Trophoblast cell (in vitro differentiated cells and primary cell): ENCODE results near the gene KCNAB1.

Experiments
- DNase-seq, 2 donors: peaks; one replicate each; pipeline ENCODE4 v3.0.0-alpha.2; 2016
- H2AFZ ChIP-seq: 2 replicates; pipeline ENCODE4 v1.6.1; 2013; ENCODE audit warnings: low read length, moderate library complexity, mild to moderate bottlenecking; ENCODE audit not compliant: insufficient read depth, poor library complexity
- H2AK5ac ChIP-seq: 2 replicates; pipeline ENCODE4 v1.6.1; 2013; ENCODE audit warnings: mild to moderate bottlenecking, low read length
- H2BK120ac ChIP-seq: 2 replicates; pipeline ENCODE4 v1.6.1; 2013; ENCODE audit warnings: low read length, mild to moderate bottlenecking, moderate library complexity; ENCODE audit not compliant: insufficient read depth, poor library complexity
- H2BK12ac ChIP-seq: 2 replicates; pipeline ENCODE4 v1.6.1; 2013; ENCODE audit warnings: mild to moderate bottlenecking, low read length, moderate library complexity
- H2BK5ac ChIP-seq: 2 replicates; pipeline ENCODE4 v1.6.1; 2013; ENCODE audit warnings: low read length, low read depth, moderate library complexity, mild to moderate bottlenecking; ENCODE audit not compliant: poor library complexity
- H3K14ac ChIP-seq: 2 replicates; pipeline ENCODE4 v1.6.1; 2013; ENCODE audit warnings: mild to moderate bottlenecking, low read length
- H3K18ac ChIP-seq: 2 replicates; pipeline ENCODE4 v1.6.1; 2013; ENCODE audit warnings: mild to moderate bottlenecking, low read length
- H3K23ac ChIP-seq: 2 replicates; pipeline ENCODE4 v1.6.1; 2013; ENCODE audit warnings: low read length
- H3K27ac ChIP-seq: 2 replicates; pipeline ENCODE4 v1.5.1; 2013; ENCODE audit warnings: low read depth, mild to moderate bottlenecking, inconsistent platforms, low read length, moderate library complexity
- H3K27me3 ChIP-seq: 2 replicates; pipeline ENCODE4 v1.6.1; 2013; ENCODE audit warnings: inconsistent platforms, mild to moderate bottlenecking, low read length, moderate library complexity; ENCODE audit not compliant: insufficient read depth
- H3K36me3 ChIP-seq, 2 experiments: 1 replicate in 1 of 2; 2 replicates in 1 of 2; pipeline ENCODE4 v1.6.1; 2013; ENCODE audit warnings: low read length in 2 of 2, mild to moderate bottlenecking in 2 of 2, moderate library complexity in 1 of 2; ENCODE audit not compliant: insufficient read depth in 2 of 2, control insufficient read depth in 1 of 2
- H3K4ac ChIP-seq: 2 replicates; pipeline ENCODE4 v1.6.1; 2013; ENCODE audit warnings: low read depth, mild to moderate bottlenecking, low read length, moderate library complexity
- H3K4me1 ChIP-seq, 2 experiments: 1 replicate in 1 of 2; 2 replicates in 1 of 2; pipeline ENCODE4 v1.6.1; 2013; ENCODE audit warnings: low read length in 2 of 2, mild to moderate bottlenecking in 2 of 2, moderate library complexity in 1 of 2; ENCODE audit not compliant: insufficient read depth in 2 of 2, control insufficient read depth in 1 of 2
- H3K4me2 ChIP-seq: 2 replicates; pipeline ENCODE4 v1.6.1; 2013; ENCODE audit warnings: inconsistent platforms, mild to moderate bottlenecking, low read length, moderate library complexity
- H3K4me3 ChIP-seq: 2 replicates; pipeline ENCODE4 v1.5.1; 2013; ENCODE audit warnings: mild to moderate bottlenecking, low read depth, low read length, inconsistent platforms
- H3K79me1 ChIP-seq: one replicate; pipeline ENCODE4 v1.6.1; 2013; ENCODE audit warnings: low read length
- H3K79me2 ChIP-seq: 2 replicates; pipeline ENCODE4 v1.6.1; 2013; ENCODE audit warnings: low read length, mild to moderate bottlenecking; ENCODE audit not compliant: control insufficient read depth, insufficient read depth, poor library complexity
- H3K9ac ChIP-seq: 2 replicates; pipeline ENCODE4 v1.6.1; 2013; ENCODE audit warnings: mild to moderate bottlenecking, low read length
- H3K9me3 ChIP-seq: 2 replicates; pipeline ENCODE4 v1.6.1; 2013; ENCODE audit warnings: low read depth, mild to moderate bottlenecking, control low read depth, inconsistent platforms, low read length; ENCODE audit not compliant: insufficient read depth
- H4K12ac ChIP-seq: 2 replicates; pipeline ENCODE4 v1.6.1; 2013; ENCODE audit warnings: low read depth, mild to moderate bottlenecking, low read length, moderate library complexity
- H4K8ac ChIP-seq: 2 replicates; pipeline ENCODE4 v1.6.1; 2013; ENCODE audit warnings: low read depth, mild to moderate bottlenecking, low read length, moderate library complexity
- H4K91ac ChIP-seq: one replicate; pipeline ENCODE4 v1.6.1; 2013; ENCODE audit warnings: low read depth, mild to moderate bottlenecking, low read length, moderate library complexity
- WGBS: extraction: QIAGEN DNeasy Blood & Tissue Kit; methylation state at CpG from one replicate; pipeline ENCODE4 v1.1.7; 2013; ENCODE audit warnings: missing lambda C conversion rate; ENCODE audit not compliant: insufficient read length, insufficient coverage; ENCODE audit errors: extremely low coverage; 5-methylcytosine and 5-hydroxymethylcytosine counted together

KCNAB1 gene

GRCh38 chr3:156299569-156299968, 179.2 kb downstream of the KCNAB1 start:
- no CpG with 5 or more reads among the region's 2 CpGs for WGBS
- no peak overlapping the region for H3K4me3 ChIP-seq
- H3K4me1 ChIP-seq, result no peaks in the 10 kb centered on the region
- no peak overlapping the region for H4K12ac ChIP-seq
- H3K27ac ChIP-seq, result no peak overlapping the region
- no peak overlapping the region for H3K14ac ChIP-seq
- H3K36me3 ChIP-seq, result no peaks in the 10 kb centered on the region
- H3K27me3 ChIP-seq, result no peaks in the 10 kb centered on the region
- H4K91ac ChIP-seq, result no peak overlapping the region
- H2BK120ac ChIP-seq, result no peak overlapping the region
- peaks cover 1% of the 10 kb centered on the region for H3K9me3 ChIP-seq
- H4K8ac ChIP-seq, result no peak overlapping the region
- no peak overlapping the region for H2BK12ac ChIP-seq
- H2BK5ac ChIP-seq, result no peak overlapping the region
- H3K79me2 ChIP-seq, result no peaks in the 10 kb centered on the region
- no peak overlapping the region for H2AFZ ChIP-seq
- no peaks in the 10 kb centered on the region for H3K79me1 ChIP-seq
- DNase-seq, result no peak
- no peak overlapping the region for H3K23ac ChIP-seq
- H3K9ac ChIP-seq, result no peak overlapping the region
- no peak overlapping the region for H3K18ac ChIP-seq
- H3K4me2 ChIP-seq, result no peak overlapping the region
- no peak overlapping the region for H2AK5ac ChIP-seq
- H3K4ac ChIP-seq, result no peak overlapping the region

DNA sequence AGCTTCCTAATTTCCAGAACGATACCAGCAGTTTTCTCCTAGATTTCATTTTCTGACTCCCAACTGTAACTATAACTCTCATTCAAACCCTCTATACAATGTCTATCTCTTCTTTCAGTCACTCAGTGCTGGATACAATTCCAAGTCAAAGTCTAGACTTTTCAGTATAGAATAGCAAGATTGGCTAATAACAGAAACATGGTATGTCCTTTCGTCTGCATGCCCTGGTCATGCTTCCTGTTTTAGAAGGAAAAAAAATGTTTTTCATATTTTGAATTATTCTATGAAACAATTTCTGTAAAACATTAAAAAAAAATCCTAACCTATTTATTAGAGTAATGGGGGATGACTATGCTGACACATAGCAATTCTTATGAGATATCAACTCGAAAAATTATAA, 180.0 kb downstream of the KCNAB1 start:
- Histone ChIP-seq H3K9ac (no peak overlapping the region), H4K8ac (no peak overlapping the region), H3K36me3 (no peaks in the 10 kb centered on the region), H3K4me3 (no peak overlapping the region), H3K4ac (no peak overlapping the region), H3K27me3 (no peaks in the 10 kb centered on the region), H4K91ac (no peak overlapping the region), H3K14ac (no peak overlapping the region), H2AK5ac (no peak overlapping the region), H3K27ac (no peak overlapping the region), H4K12ac (no peak overlapping the region), H3K4me1 (no peaks in the 10 kb centered on the region), H3K4me2 (no peak overlapping the region), H2BK120ac (no peak overlapping the region), H2BK12ac (no peak overlapping the region), H3K79me2 (no peaks in the 10 kb centered on the region), H3K23ac (no peak overlapping the region), H2BK5ac (no peak overlapping the region), H3K9me3 (peaks cover 1% of the 10 kb centered on the region), H3K18ac (no peak overlapping the region), H2AFZ (no peak overlapping the region), H3K79me1 (no peaks in the 10 kb centered on the region)
- no CpG with 5 or more reads among the region's 3 CpGs for WGBS
- no peak for DNase-seq

GRCh38 chr3:156300929-156301840, 180.8 kb downstream of the KCNAB1 start:
- no peak overlapping the region for H2AK5ac ChIP-seq
- H4K12ac ChIP-seq, result no peak overlapping the region
- no peaks in the 10 kb centered on the region for H3K36me3 ChIP-seq
- no peak overlapping the region for H3K9ac ChIP-seq
- H3K4me3 ChIP-seq, result no peak overlapping the region
- no peaks in the 10 kb centered on the region for H3K27me3 ChIP-seq
- H3K4me2 ChIP-seq, result no peak overlapping the region
- no peak overlapping the region for H4K91ac ChIP-seq
- no CpG with 5 or more reads among the region's 6 CpGs for WGBS
- no peak overlapping the region for H3K23ac ChIP-seq
- no peak overlapping the region for H2BK5ac ChIP-seq
- H3K4me1 ChIP-seq, result no peaks in the 10 kb centered on the region
- H2BK12ac ChIP-seq, result no peak overlapping the region
- H3K14ac ChIP-seq, result no peak overlapping the region
- H3K4ac ChIP-seq, result no peak overlapping the region
- DNase-seq, result peak in 1 of 2 donors; percentile 27
- no peak overlapping the region for H3K18ac ChIP-seq
- H3K27ac ChIP-seq, result no peak overlapping the region
- no peak overlapping the region for H2BK120ac ChIP-seq
- H2AFZ ChIP-seq, result no peak overlapping the region
- peaks cover 1% of the 10 kb centered on the region for H3K9me3 ChIP-seq
- no peaks in the 10 kb centered on the region for H3K79me1 ChIP-seq
- no peaks in the 10 kb centered on the region for H3K79me2 ChIP-seq
- H4K8ac ChIP-seq, result no peak overlapping the region

DNA sequence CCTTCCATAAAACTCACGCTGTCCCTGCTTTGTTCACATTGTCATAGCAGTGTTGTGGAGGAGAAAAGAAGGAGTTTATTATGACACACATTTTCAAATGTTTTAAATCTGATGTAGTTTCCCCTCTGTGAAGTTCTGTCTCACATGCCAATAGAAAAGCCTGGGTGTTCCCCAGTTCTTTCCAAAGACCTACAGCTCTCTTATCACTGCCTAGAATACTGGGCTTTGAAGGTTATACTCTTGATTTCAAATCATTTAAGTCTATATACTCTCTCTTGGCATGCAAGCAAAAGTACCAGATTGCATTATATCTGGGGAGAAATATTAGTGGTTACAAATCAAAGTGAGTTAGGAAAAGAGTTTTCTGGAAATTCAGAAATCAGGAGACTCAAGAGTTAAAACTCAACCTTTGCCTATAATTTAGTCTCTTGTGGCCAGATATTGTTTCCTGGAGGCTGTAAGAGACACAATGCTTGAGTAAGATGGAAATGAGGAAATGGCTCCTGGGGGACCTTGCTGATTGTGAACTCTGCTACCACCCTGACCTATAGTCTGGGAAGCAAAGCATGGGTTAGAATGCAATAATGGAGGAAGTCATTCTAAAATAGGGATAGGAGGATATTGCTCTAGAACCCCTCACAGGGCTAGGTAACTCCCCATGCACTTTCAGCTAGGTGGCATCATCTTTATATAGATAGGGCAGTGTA, 182.8 kb downstream of the KCNAB1 start:
- H3K36me3 ChIP-seq, result no peaks in the 10 kb centered on the region
- H3K4me1 ChIP-seq, result no peaks in the 10 kb centered on the region
- H4K8ac ChIP-seq, result no peak overlapping the region
- H3K79me2 ChIP-seq, result no peaks in the 10 kb centered on the region
- no peak overlapping the region for H2AK5ac ChIP-seq
- no peak overlapping the region for H2BK5ac ChIP-seq
- H3K79me1 ChIP-seq, result no peaks in the 10 kb centered on the region
- H3K4me2 ChIP-seq, result no peak overlapping the region
- H2BK120ac ChIP-seq, result no peak overlapping the region
- no peak overlapping the region for H3K27ac ChIP-seq
- H3K18ac ChIP-seq, result no peak overlapping the region
- H4K91ac ChIP-seq, result no peak overlapping the region
- H4K12ac ChIP-seq, result no peak overlapping the region
- DNase-seq, result no peak
- WGBS, result no CpG with 5 or more reads among the region's 1 CpG
- H3K14ac ChIP-seq, result no peak overlapping the region
- H3K27me3 ChIP-seq, result no peaks in the 10 kb centered on the region
- no peak overlapping the region for H3K23ac ChIP-seq
- no peak overlapping the region for H2BK12ac ChIP-seq
- no peak overlapping the region for H3K4me3 ChIP-seq
- no peak overlapping the region for H2AFZ ChIP-seq
- H3K9me3 ChIP-seq, result peaks cover 2% of the 10 kb centered on the region
- H3K4ac ChIP-seq, result no peak overlapping the region
- H3K9ac ChIP-seq, result no peak overlapping the region
